ENCODE results near the gene NFIB.

The NFIB gene

GRCh38 chr9:14082732-14083131 is 231.2 kb downstream of the NFIB start:
- no peak overlapping the region for H3K4me3 ChIP-seq (ENCODE audit: low read depth, low read length)
- DNase-seq (ENCODE audit: low read depth) = no peak
- TF ChIP-seq, protein P1, sequence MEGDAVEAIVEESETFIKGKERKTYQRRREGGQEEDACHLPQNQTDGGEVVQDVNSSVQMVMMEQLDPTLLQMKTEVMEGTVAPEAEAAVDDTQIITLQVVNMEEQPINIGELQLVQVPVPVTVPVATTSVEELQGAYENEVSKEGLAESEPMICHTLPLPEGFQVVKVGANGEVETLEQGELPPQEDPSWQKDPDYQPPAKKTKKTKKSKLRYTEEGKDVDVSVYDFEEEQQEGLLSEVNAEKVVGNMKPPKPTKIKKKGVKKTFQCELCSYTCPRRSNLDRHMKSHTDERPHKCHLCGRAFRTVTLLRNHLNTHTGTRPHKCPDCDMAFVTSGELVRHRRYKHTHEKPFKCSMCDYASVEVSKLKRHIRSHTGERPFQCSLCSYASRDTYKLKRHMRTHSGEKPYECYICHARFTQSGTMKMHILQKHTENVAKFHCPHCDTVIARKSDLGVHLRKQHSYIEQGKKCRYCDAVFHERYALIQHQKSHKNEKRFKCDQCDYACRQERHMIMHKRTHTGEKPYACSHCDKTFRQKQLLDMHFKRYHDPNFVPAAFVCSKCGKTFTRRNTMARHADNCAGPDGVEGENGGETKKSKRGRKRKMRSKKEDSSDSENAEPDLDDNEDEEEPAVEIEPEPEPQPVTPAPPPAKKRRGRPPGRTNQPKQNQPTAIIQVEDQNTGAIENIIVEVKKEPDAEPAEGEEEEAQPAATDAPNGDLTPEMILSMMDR (IDR thresholded peaks at IDR 0.05; ENCODE audit: insufficient read depth, low read depth, low read length, missing control alignments) = no peak

- H3K4me3 ChIP-seq (ENCODE audit: low read depth, low read length) = no peak overlapping the region
- no peak for DNase-seq (ENCODE audit: low read depth)
- TF ChIP-seq, protein P1 (IDR thresholded peaks at IDR 0.05; ENCODE audit: insufficient read depth, low read depth, low read length, missing control alignments) = no peak
Observed at GRCh38 chr9:14081745-14082144, 232.2 kb downstream of the NFIB start.

GRCh38 chr9:14080959-14081542 is 232.9 kb downstream of the NFIB start:
- peak; percentile 2 for DNase-seq (ENCODE audit: low read depth)
- no peak overlapping the region for H3K4me3 ChIP-seq (ENCODE audit: low read depth, low read length)
- TF ChIP-seq, protein P1 (IDR thresholded peaks at IDR 0.05; ENCODE audit: insufficient read depth, low read depth, low read length, missing control alignments) = no peak

GRCh38 chr9:14079440-14079839 is 234.5 kb downstream of the NFIB start:
- TF ChIP-seq, protein P1 (IDR thresholded peaks at IDR 0.05; ENCODE audit: insufficient read depth, low read depth, low read length, missing control alignments) = no peak

DNA sequence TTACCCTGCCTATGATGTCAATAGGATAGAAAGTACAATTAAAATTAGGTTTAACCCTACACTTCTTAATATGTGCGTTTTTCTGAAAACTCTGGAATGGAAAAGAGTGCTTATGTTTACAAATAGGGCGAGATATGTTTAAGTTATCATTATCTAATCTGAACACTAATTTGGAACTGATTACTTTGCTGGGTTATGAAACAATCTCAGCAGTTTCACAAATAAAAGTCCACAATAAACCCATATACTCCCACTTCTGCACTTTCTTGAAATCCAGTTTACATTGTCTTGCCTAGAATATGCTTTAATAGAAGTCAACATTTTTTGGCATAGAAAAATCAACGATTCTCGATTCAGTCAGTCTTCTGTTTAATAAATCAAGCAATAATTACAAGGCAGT is 236.3 kb downstream of the NFIB start:
- TF ChIP-seq, protein P1 (IDR thresholded peaks at IDR 0.05; ENCODE audit: insufficient read depth, low read depth, low read length, missing control alignments) = no peak
- H3K4me3 ChIP-seq (ENCODE audit: low read depth, low read length) = no peak overlapping the region
- no peak for DNase-seq (ENCODE audit: low read depth)

More at GRCh38 chr9:14079440-14079839, 234.5 kb downstream of the NFIB start:
- H3K4me3 ChIP-seq (ENCODE audit: low read depth, low read length) = no peak overlapping the region
- DNase-seq (ENCODE audit: low read depth) = no peak

GRCh38 chr9:14075218-14075617 is 238.7 kb downstream of the NFIB start:
- TF ChIP-seq, protein P1 (IDR thresholded peaks at IDR 0.05; ENCODE audit: insufficient read depth, low read depth, low read length, missing control alignments) = no peak
- no peak overlapping the region for H3K4me3 ChIP-seq (ENCODE audit: low read depth, low read length)
- DNase-seq (ENCODE audit: low read depth) = no peak

DNA sequence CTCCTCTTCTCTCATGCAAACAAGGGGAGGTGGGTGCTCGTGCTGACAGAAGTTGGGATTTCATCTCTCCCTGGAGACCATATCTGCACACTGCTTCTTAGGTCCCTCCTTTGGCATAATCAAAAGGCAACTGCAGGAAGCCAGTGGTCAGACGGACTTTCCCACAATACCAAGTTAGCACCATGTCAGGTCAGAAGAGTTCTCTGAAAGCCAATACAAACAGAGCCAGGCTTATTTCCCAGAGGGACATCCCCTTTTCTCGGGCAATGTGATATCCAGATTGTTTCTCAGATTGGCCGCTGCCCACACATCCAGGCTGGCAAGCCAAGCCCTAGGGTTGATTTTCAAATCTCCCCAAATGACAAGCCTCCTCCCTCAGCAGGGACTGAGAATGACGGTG is 241.1 kb downstream of the NFIB start:
- DNase-seq (ENCODE audit: low read depth) = no peak
- no peak overlapping the region for H3K4me3 ChIP-seq (ENCODE audit: low read depth, low read length)
- TF ChIP-seq, protein P1 (IDR thresholded peaks at IDR 0.05; ENCODE audit: insufficient read depth, low read depth, low read length, missing control alignments) = no peak
